NCI-H524 (cell line): ENCODE measurements around the gene TNPO1.

Experiments used
- DNase-seq, 2 experiments: peaks; one replicate each; lab custom pipeline; 2025; lab: John Stamatoyannopoulos, UW

TNPO1 gene

GRCh38 chr5:72818866-72819534 lies 2.5 kb downstream of the TNPO1 start:
- peak; percentile 80 to 93 for DNase-seq

- DNase-seq = no peak
Measured at GRCh38 chr5:72821776-72822175, 5.3 kb downstream of the TNPO1 start.

- no peak for DNase-seq
Measured at GRCh38 chr5:72822944-72823343, 6.5 kb downstream of the TNPO1 start.

- DNase-seq = no peak
Measured at GRCh38 chr5:72829707-72830106, 13.2 kb downstream of the TNPO1 start.

- no peak for DNase-seq
Measured at GRCh38 chr5:72830362-72830761, 13.9 kb downstream of the TNPO1 start.

GRCh38 chr5:72831685-72832084 lies 15.2 kb downstream of the TNPO1 start:
- DNase-seq = no peak

GRCh38 chr5:72834924-72835323 lies 18.5 kb downstream of the TNPO1 start:
- DNase-seq = no peak

GRCh38 chr5:72835633-72836032 lies 19.2 kb downstream of the TNPO1 start:
- no peak for DNase-seq

- DNase-seq = no peak
Measured at GRCh38 chr5:72836810-72837209, 20.3 kb downstream of the TNPO1 start.

- DNase-seq = no peak
Measured at GRCh38 chr5:72837524-72838096, 21.1 kb downstream of the TNPO1 start.

GRCh38 chr5:72840041-72840440 lies 23.6 kb downstream of the TNPO1 start:
- DNase-seq = no peak

- DNase-seq = no peak
Measured at GRCh38 chr5:72841756-72842535, 25.5 kb downstream of the TNPO1 start.

- DNase-seq = no peak
Measured at GRCh38 chr5:72842816-72843215, 26.4 kb downstream of the TNPO1 start.

- no peak for DNase-seq
Measured at GRCh38 chr5:72844218-72844603, 27.8 kb downstream of the TNPO1 start.

GRCh38 chr5:72845889-72846288 lies 29.4 kb downstream of the TNPO1 start:
- DNase-seq = no peak

- no peak for DNase-seq
Measured at GRCh38 chr5:72846483-72846882, 30.0 kb downstream of the TNPO1 start.

GRCh38 chr5:72847439-72847838 lies 31.0 kb downstream of the TNPO1 start:
- no peak for DNase-seq

- peak; percentile 72 to 85 for DNase-seq
Measured at GRCh38 chr5:72847989-72848473, 31.6 kb downstream of the TNPO1 start.

GRCh38 chr5:72848474-72849428 lies 32.3 kb downstream of the TNPO1 start:
- peak in 1 of 2 experiments; percentile 42 for DNase-seq

- no peak for DNase-seq
Measured at GRCh38 chr5:72849546-72849945, 33.1 kb downstream of the TNPO1 start.

GRCh38 chr5:72850113-72850512 lies 33.7 kb downstream of the TNPO1 start:
- DNase-seq = no peak

GRCh38 chr5:72852356-72852755 lies 35.9 kb downstream of the TNPO1 start:
- no peak for DNase-seq
